Keratinocyte (primary cell): ENCODE results near the gene PTP4A2. TPM values are rescaled to one million over a fixed set of nuclear protein-coding genes. Genes with fewer than 3 reads are reported as not detected.

Experiments used
- DNase-seq: peaks from one replicate; pipeline ENCODE4 v3.0.0-alpha.2; 2011; ENCODE audit warnings: low read depth, missing footprints, low spot score
- FAIRE-seq: peaks from 2 replicates; lab custom pipeline; 2011; peaks lifted over from hg19 to GRCh38; lab: Jason Lieb, UNC
- H2AFZ ChIP-seq: 2 replicates; pipeline ENCODE4 v1.6.0; 2012; ENCODE audit warnings: low read length, control low read depth, inconsistent platforms; ENCODE audit not compliant: control insufficient read depth
- H3K27ac ChIP-seq: 2 replicates; pipeline ENCODE4 v1.5.1; 2011; ENCODE audit warnings: low read length; ENCODE audit not compliant: control insufficient read depth, insufficient read depth
- H3K27me3 ChIP-seq: 3 replicates; pipeline ENCODE4 v1.6.0; 2011; ENCODE audit warnings: low read length; ENCODE audit not compliant: control insufficient read depth, insufficient read depth; ENCODE audit errors: extremely low read depth
- H3K36me3 ChIP-seq, 2 experiments: 2 replicates in 1 of 2; 3 replicates in 1 of 2; pipeline ENCODE4 v1.5.1; 2011; ENCODE audit warnings: low read length in 2 of 2, mild to moderate bottlenecking in 1 of 2; ENCODE audit not compliant: control insufficient read depth in 2 of 2, insufficient read depth in 2 of 2; ENCODE audit errors: extremely low read depth in 1 of 2
- H3K4me1 ChIP-seq: 3 replicates; pipeline ENCODE4 v1.5.1; 2011; ENCODE audit warnings: low read length; ENCODE audit not compliant: control insufficient read depth, insufficient read depth; ENCODE audit errors: extremely low read depth
- H3K4me2 ChIP-seq: 3 replicates; pipeline ENCODE4 v1.6.0; 2011; ENCODE audit warnings: low read depth, low read length; ENCODE audit not compliant: control insufficient read depth, insufficient read depth; ENCODE audit errors: extremely low read depth
- H3K4me3 ChIP-seq, 3 experiments: fragments of 200-600 bp in 1 of 3; sonication (generic) in 1 of 3; 2 replicates in 2 of 3; 3 replicates in 1 of 3; pipeline ENCODE4 v1.5.1; 2011 to 2016; ENCODE audit warnings: low read length in 3 of 3, mild to moderate bottlenecking in 3 of 3, control low read depth in 2 of 3, inconsistent platforms in 1 of 3, low read depth in 1 of 3, mixed read lengths in 1 of 3, mixed run types in 1 of 3, moderate library complexity in 1 of 3; ENCODE audit not compliant: control insufficient read depth in 2 of 3, insufficient read depth in 2 of 3; ENCODE audit errors: extremely low read depth in 1 of 3
- H3K79me2 ChIP-seq: 2 replicates; pipeline ENCODE4 v1.6.0; 2012; ENCODE audit warnings: low read length; ENCODE audit not compliant: control insufficient read depth, insufficient read depth
- H3K9ac ChIP-seq: 3 replicates; pipeline ENCODE4 v1.6.0; 2011; ENCODE audit warnings: low read length; ENCODE audit not compliant: control insufficient read depth, insufficient read depth; ENCODE audit errors: extremely low read depth
- H3K9me1 ChIP-seq: 3 replicates; pipeline ENCODE4 v1.6.0; 2011; ENCODE audit warnings: low read length; ENCODE audit not compliant: control insufficient read depth, insufficient read depth; ENCODE audit errors: extremely low read depth
- H3K9me3 ChIP-seq: 2 replicates; pipeline ENCODE4 v1.5.1; 2012; ENCODE audit warnings: low read depth, low read length; ENCODE audit not compliant: control insufficient read depth
- H4K20me1 ChIP-seq: 3 replicates; pipeline ENCODE4 v1.6.0; 2011; ENCODE audit warnings: low read length; ENCODE audit not compliant: control insufficient read depth, insufficient read depth; ENCODE audit errors: extremely low read depth
- CTCF ChIP-seq, 3 experiments: IDR thresholded peaks in 1 of 3; conservative IDR thresholded peaks in 1 of 3; optimal IDR thresholded peaks in 1 of 3; 2 replicates in 2 of 3; 3 replicates in 1 of 3; pipeline versions ENCODE3 to v1.5.1; 2011; ENCODE audit warnings: low read length in 3 of 3, mild to moderate bottlenecking in 3 of 3, moderate library complexity in 2 of 3, control low read depth in 1 of 3, inconsistent platforms in 1 of 3; ENCODE audit not compliant: insufficient read depth in 2 of 3; ENCODE audit errors: extremely low read depth in 1 of 3
- EZH2 ChIP-seq: IDR thresholded peaks from one replicate; pipeline ENCODE4 v1.6.1; 2012; ENCODE audit warnings: inconsistent platforms, mild to moderate bottlenecking, low read length, moderate library complexity
- dilution Hi-C: fragments of 300-500 bp; cut with MboI; formaldehyde crosslinking; loops from one replicate; pipeline ENCODE4 v1.7.0; 2020; ENCODE audit warnings: low sequenced_read_pairs; ENCODE audit not compliant: extremely low pct_ligation_motif_present
- polyA plus RNA-seq, 5 experiments: library from polyadenylated mRNA; depleted of rRNA in 3 of 5; stranded (reverse) in 3 of 5; stranded (forward) in 1 of 5; unstranded in 1 of 5; fragments of >200 nt; gene quantifications; 1 replicate in 1 of 5; 2 replicates in 3 of 5; 3 replicates in 1 of 5; pipeline versions ENCODE4 v1.2.1 to v1.2.3, GENCODE V29; 2011 to 2012; ENCODE audit warnings: missing spikeins in 2 of 5, low read depth in 1 of 5, low replicate concordance in 1 of 5

PTP4A2 gene
- polyA plus RNA-seq, 1 donor (not counting 4 experiments of a cell fraction or from before 2014, with no cell fraction given) = 368 TPM

GRCh38 chr1:31911994-31912780 lies 26.0 kb downstream of the PTP4A2 start:
- peaks cover 25 to 39% of the 10 kb centered on the region in 2 experiments for H3K36me3 ChIP-seq
- H3K4me2 ChIP-seq = no peak overlapping the region
- DNase-seq (no peak), FAIRE-seq (no peak)
- no peaks in the 10 kb centered on the region for H3K9me3 ChIP-seq
- TF ChIP-seq CTCF (optimal IDR thresholded peaks at IDR 0.05 in 1 of 3, IDR thresholded peaks at IDR 0.05 in 1 of 3, conservative IDR thresholded peaks at IDR 0.05 in 1 of 3; ENCODE audit: extremely low read depth in 1 of 3, insufficient read depth in 2 of 3, low read length in 3 of 3) = no peak
- no peak overlapping the region for H3K4me3 ChIP-seq
- H4K20me1 ChIP-seq = no peaks in the 10 kb centered on the region
- dilution Hi-C loops = no loop called here
- H3K9me1 ChIP-seq = no peaks in the 10 kb centered on the region
- no peaks in the 10 kb centered on the region for H3K27me3 ChIP-seq
- H3K4me1 ChIP-seq = peaks cover 3% of the 10 kb centered on the region
- no peak overlapping the region for H2AFZ ChIP-seq
- H3K9ac ChIP-seq = no peak overlapping the region
- H3K79me2 ChIP-seq = peaks cover 54% of the 10 kb centered on the region
- no peak overlapping the region for H3K27ac ChIP-seq

- Histone ChIP-seq H3K4me2 (no peak overlapping the region), H3K79me2 (peaks cover 45% of the 10 kb centered on the region), H3K4me1 (peaks cover 3% of the 10 kb centered on the region), H4K20me1 (no peaks in the 10 kb centered on the region), H3K9me1 (no peaks in the 10 kb centered on the region), H3K27ac (no peak overlapping the region), H3K27me3 (no peaks in the 10 kb centered on the region), H2AFZ (no peak overlapping the region), H3K36me3 (peaks cover 31 to 39% of the 10 kb centered on the region in 2 experiments), H3K9ac (no peak overlapping the region), H3K9me3 (no peaks in the 10 kb centered on the region), H3K4me3 (no peak overlapping the region)
- FAIRE-seq (peak; percentile 5), DNase-seq (no peak)
- TF ChIP-seq EZH2 (no peak), CTCF (optimal IDR thresholded peaks at IDR 0.05 in 1 of 3, IDR thresholded peaks at IDR 0.05 in 1 of 3, conservative IDR thresholded peaks at IDR 0.05 in 1 of 3; ENCODE audit: extremely low read depth in 1 of 3, insufficient read depth in 2 of 3, low read length in 3 of 3) (no peak)
- dilution Hi-C loops = no loop called here
Measured at GRCh38 chr1:31910933-31911332, 27.2 kb downstream of the PTP4A2 start.
